Activated CD4-positive, CD25-positive, alpha-beta regulatory T cell (primary cell): ENCODE results near the gene AKAP7.

ENCODE experiments used
- DNase-seq, 4 experiments: peaks; one replicate each; lab custom pipeline; 2025; lab: John Stamatoyannopoulos, UW

The AKAP7 gene

GRCh38 chr6:131134220-131134979 is 867 bp upstream of the AKAP7 start:
- DNase-seq: no peak

DNA sequence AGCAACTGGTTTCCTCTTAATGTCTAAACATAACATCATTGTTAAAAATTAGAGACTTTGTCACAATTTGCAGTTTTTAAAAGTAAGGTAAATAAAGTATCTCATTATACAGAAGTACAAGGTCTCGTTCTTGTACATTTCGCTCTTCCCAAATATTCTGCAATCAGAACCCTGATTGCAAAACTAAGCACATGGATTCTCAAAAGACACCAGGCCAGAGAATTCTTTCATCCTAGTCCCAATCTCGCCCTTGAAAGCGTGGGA is 355 bp upstream of the AKAP7 start:
- DNase-seq: no peak

DNA sequence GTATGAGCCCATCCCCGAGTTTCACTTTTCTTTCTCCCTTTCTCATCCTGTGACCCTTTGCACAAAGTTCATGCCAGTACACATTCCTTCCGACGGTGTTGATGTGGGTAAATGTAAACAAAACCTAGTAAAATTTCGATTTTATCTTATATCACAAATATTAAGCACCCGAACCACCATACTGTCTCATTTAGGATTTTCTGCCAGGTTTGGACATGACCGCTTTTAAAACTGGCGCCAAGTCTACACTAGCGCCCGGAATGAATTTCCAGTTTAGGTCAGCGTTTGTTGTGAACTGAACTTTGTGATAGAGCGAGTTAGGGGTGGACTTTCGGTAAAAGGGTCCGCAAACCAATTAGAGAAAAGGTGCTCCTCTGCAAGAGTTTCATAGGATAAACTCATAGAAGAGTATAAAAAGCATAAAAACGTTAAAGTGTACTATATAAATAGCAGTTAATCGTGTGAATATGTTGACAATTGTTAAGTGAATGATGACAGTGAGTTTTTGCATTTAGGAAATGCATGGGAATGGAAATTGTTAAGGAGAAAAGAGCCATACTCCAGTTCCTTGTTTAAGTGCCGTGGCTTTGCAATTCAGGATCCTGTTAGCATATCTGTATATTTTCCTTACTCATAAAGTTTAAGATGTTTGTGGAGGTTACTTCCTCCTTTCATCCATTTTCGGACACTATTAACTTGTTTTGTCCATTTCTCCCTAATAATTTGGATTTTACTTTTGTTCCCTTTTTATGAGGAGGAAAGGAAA is 937 bp downstream of the AKAP7 start:
- no peak for DNase-seq

GRCh38 chr6:131139599-131139998 is 4.3 kb downstream of the AKAP7 start:
- no peak for DNase-seq

DNA sequence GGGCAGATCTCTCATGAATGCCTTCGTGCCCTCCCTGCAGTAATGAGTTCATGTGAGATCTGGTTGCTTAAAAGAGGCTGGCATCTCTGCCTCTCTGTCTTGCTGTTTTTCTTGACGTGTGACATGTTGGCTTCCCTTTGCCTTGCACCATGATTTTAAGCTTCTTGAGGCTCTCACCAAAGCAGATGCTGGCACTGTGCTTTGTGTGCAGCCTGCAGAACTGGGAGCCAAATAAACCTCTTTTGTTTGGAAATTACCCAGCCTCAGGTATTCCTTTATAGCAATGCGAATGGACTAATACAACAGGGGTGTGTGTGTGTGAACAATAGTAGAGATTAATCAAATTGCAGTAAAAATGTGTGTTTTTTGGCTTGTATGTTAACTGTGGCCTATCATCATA is 8.1 kb downstream of the AKAP7 start:
- no peak for DNase-seq

GRCh38 chr6:131146865-131147264 is 11.6 kb downstream of the AKAP7 start:
- DNase-seq: no peak

- no peak for DNase-seq
Measured at GRCh38 chr6:131156411-131156810, 21.1 kb downstream of the AKAP7 start.

GRCh38 chr6:131159578-131159977 is 24.3 kb downstream of the AKAP7 start:
- DNase-seq: no peak

DNA sequence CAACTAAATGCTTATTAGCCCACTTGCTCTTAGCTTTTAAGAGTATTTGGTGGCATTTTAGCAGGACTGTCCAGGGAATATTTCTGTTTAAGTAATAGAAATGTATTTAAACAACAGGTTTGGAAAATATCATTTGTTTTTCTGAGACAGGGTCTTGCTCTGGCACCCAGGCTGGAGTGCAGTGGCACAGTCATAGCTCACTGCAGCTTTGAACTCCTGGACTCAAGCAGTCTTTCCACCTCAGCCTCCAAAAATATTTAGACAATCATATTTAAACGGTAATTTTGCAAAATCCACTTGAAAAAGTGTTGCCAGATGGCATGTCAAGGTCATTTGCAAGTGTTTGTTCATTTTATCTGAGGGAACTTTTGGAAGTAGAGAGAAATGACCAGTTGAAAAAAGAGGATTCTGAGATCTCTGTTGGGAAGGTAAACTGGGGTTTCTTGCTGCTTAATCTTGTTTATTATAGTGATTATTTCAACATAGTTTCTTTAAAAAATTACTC is 25.0 kb downstream of the AKAP7 start:
- DNase-seq: no peak

- no peak for DNase-seq
Measured at GRCh38 chr6:131161987-131162386, 26.7 kb downstream of the AKAP7 start.

GRCh38 chr6:131163886-131164285 is 28.6 kb downstream of the AKAP7 start:
- DNase-seq: no peak

DNA sequence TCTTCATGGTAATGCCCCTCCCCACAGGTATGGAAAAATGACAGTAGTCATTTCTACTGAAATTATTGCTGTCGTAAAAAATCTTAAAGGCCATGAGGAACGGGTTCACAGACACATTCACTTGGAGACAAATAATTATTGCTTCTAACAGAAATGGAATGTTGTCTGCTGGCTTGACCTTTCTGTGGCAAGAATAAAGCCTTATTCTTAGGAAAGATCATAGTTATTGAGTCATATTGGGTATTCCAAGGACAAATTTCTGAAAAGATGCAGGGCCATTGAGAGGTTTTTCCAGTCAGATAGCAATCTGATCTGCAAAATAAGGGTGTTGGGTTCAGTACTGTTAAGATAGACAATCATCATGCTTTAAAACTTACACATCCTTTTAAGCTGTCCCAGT is 29.2 kb downstream of the AKAP7 start:
- no peak for DNase-seq

DNA sequence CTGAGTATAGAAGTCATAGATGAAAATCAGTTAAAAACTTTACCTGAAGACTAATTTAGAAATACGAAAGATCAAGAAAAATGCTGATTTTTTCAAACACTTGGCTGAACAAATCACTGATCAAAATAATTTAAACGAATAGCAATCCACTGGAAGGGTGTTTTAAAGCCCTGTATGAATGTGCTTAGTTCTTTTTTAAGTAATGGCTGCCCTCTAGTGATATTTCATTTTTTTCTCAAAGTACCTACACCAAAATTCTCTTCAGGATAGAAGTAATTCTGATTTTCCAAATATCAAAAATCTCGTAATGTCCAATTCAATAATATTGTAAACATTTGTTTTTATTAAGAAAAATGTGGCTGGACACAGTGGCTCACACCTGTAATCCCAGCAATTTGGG is 32.5 kb downstream of the AKAP7 start:
- no peak for DNase-seq

GRCh38 chr6:131169613-131170012 is 34.3 kb downstream of the AKAP7 start:
- no peak for DNase-seq

DNA sequence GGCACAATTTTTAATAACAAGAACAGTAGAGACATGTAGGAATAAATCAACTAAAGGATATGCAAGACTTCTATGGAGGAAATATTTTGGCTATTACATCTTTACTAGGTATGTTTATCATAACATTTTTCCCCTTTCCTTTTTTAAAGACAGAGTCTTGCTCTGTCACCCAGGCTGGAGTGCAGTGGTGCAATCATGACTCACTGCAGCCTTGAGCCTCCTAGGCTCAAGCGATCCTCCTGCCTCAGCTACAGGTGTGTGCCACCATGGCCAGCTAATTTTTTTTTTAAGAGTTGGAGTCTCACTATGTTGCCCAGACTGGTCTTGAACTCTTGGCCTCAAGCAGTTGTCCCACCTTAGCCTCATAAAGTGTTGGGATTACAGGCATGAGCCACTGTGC is 37.0 kb downstream of the AKAP7 start:
- no peak for DNase-seq

DNA sequence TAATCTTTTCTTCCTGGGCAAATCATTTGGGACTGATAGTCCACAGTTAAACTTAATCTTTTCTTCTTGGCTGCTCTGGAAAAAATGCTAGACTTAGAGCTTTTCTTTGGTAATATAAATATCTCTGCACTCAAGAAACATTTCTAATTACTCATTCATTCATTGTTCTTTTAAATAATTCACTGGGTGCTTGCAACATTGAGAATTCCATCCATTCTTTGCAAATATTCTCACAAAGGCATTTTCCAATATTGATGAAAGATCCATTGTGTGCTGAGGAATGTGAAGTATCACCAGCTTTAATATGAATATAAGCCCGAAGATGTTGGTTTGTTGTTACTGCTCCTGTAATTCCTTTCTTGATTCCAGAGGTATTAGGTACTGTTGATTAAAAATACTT is 38.4 kb downstream of the AKAP7 start:
- no peak for DNase-seq

DNA sequence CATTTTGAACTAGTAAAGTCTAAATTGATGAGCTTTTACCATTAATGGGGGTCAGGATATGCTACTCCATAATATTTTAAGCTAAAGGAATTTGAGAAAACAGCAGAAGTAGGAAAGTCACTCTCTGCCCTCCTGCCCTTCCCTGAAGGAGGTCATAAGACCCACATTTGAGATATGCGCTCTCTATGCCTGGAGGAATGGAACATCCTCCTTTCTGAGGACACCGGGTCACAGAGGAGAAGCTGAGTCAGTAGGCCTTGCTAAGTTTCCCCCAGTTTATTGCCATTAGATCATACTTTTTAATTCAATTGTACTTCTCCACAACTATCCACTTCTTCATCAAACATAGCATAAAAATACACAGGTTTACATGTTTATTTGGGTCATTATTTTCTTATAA is 40.3 kb downstream of the AKAP7 start:
- DNase-seq: no peak

- DNase-seq: no peak
Measured at GRCh38 chr6:131177996-131178395, 42.7 kb downstream of the AKAP7 start.

- DNase-seq: no peak
Measured at GRCh38 chr6:131182991-131183425, 47.7 kb downstream of the AKAP7 start.

DNA sequence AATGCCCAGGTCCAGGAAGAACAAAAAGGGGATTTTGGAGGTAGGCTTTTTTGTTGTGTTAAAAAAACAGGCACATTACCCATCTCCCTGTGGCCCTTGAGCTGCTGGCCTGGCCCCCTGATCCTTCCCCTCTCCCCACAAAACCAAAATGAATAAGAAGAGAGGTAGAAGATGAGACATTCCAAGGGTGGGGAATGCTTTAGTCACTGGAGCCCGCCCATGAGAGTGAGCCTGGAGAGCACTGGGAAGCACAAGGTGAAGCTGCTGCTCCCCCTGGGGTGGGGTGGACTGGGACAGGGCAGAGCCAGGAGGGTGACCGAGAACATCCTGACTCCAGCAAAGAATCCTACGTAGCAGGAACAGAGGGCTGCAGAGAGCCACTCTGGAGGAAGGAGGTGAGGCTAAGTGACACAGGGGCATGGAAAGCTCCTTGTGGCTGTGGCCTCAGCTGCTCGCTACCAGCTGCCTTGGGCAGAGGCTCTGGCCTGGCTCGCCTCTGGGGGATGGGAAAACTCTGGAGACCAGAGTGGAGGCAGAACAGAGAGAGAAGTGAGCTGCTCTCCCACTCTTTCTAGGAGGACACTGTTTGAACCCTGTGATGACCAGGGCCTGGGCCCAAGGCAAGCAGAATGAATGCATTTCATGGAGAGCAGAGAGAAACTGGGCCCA is 48.3 kb downstream of the AKAP7 start:
- no peak for DNase-seq

GRCh38 chr6:131191590-131191989 is 56.3 kb downstream of the AKAP7 start:
- DNase-seq: no peak

DNA sequence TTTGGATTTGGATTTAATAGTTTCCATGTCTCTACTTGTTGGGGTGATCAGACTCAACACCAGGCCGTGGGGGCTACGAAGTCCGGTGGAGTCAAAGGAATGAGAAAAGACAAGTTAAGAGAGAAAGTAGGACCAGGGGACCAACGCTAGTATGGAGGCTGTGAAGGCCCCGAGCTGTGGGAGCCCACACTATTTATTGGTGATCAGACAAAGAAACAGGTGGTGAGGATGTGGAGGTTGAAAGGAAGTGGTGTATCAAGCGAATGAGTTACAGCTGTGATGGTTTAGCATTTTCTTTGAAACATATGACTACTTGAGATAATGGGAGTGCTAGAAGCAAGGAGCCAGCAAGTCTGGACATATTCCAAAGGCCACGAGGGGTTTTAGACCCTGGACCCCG is 62.4 kb downstream of the AKAP7 start:
- DNase-seq: no peak
